HCT116 (cell line): ENCODE measurements around the gene BPIFB1. TPM values are rescaled to one million over a fixed set of nuclear protein-coding genes. Genes with fewer than 3 reads are reported as not detected.

Experiments
- ATAC-seq: fragments of 200-7000 bp; cut with Tn5 transposase; 2 replicates; pipeline ENCODE4 v1.9.1; 2020; ENCODE audit warnings: mild to moderate bottlenecking, moderate library complexity
- BruUV-seq: library from RNA; stranded (reverse); fragments of 400-500 nt; replicated peaks from 2 replicates; lab custom pipeline; 2021; lab: Mats Ljungman, UMichigan
- CTCF ChIA-PET: fragments of 300-600 bp; sonication (Branson Sonifier 250); formaldehyde crosslinking; loops from one replicate; lab custom pipeline; 2021; ENCODE audit warnings: antibody characterized with exemption; lab: Charles Lee
- POLR2A ChIA-PET: fragments of 300-600, 350-600 bp; sonication (Branson Sonifier 250); formaldehyde crosslinking; loops from one replicate; lab custom pipeline; 2021; ENCODE audit warnings: antibody characterized with exemption; lab: Charles Lee
- RAD21 ChIA-PET, 2 experiments: fragments of 300-600 bp; sonication (Branson Sonifier 250); formaldehyde crosslinking; loops; one replicate each; lab custom pipeline; 2023; ENCODE audit warnings: low total read pairs in 2 of 2; ENCODE audit not compliant: uncharacterized antibody in 2 of 2, unreplicated experiment in 2 of 2, low non-redundant PET in 1 of 2; lab: Charles Lee
- DNase-seq: peaks from one replicate; pipeline ENCODE4 v3.0.0-alpha.2; 2010; ENCODE audit warnings: low read depth, low spot score
- H2AFZ ChIP-seq: fragments of 200-600 bp; shearing (Covaris generic), sonication (generic); 2 replicates; pipeline ENCODE4 v1.6.1; 2017; ENCODE audit warnings: low read depth, mixed run types, mixed read lengths, antibody characterized with exemption, low read length; ENCODE audit not compliant: poor library complexity, severe bottlenecking
- H3K27ac ChIP-seq: 2 replicates; pipeline ENCODE4 v1.5.1; 2012; ENCODE audit warnings: low read depth, low read length
- H3K27me3 ChIP-seq: fragments of 200-600 bp; sonication (generic); 2 replicates; pipeline ENCODE4 v1.6.1; 2016; ENCODE audit warnings: mixed run types, low read length, mixed read lengths; ENCODE audit not compliant: insufficient read depth
- H3K36me3 ChIP-seq, 2 experiments: fragments of 200-500 bp in 1 of 2; fragments of 200-600 bp in 1 of 2; sonication (Bioruptor generic) in 1 of 2; sonication (generic) in 1 of 2; 2 replicates each; pipeline versions ENCODE4 v1.5.1 to v1.6.1; 2014 to 2016; ENCODE audit warnings: low read length in 2 of 2, inconsistent platforms in 1 of 2, mixed read lengths in 1 of 2, mixed run types in 1 of 2; ENCODE audit not compliant: insufficient read depth in 2 of 2, control insufficient read depth in 1 of 2
- H3K4me1 ChIP-seq, 2 experiments: fragments of 200-600 bp in 1 of 2; sonication (generic) in 1 of 2; 2 replicates each; pipeline versions ENCODE4 v1.5.1 to v1.6.1; 2012 to 2017; ENCODE audit warnings: low read length in 2 of 2, inconsistent platforms in 1 of 2, mild to moderate bottlenecking in 1 of 2, mixed read lengths in 1 of 2, mixed run types in 1 of 2, moderate library complexity in 1 of 2; ENCODE audit not compliant: insufficient read depth in 2 of 2, control insufficient read depth in 1 of 2
- H3K4me2 ChIP-seq: fragments of 200-600 bp; sonication (generic); 2 replicates; pipeline ENCODE4 v1.6.1; 2017; ENCODE audit warnings: mixed run types, low read length, mixed read lengths
- H3K4me3 ChIP-seq, 2 experiments: fragments of 200-600 bp in 1 of 2; sonication (generic) in 1 of 2; replicated peaks in 1 of 2; 2 replicates each; pipeline ENCODE4 v1.5.1; 2011 to 2016; ENCODE audit warnings: low read length in 2 of 2, control low read depth in 1 of 2, low read depth in 1 of 2, mild to moderate bottlenecking in 1 of 2, mixed read lengths in 1 of 2, mixed run types in 1 of 2
- H3K79me2 ChIP-seq: fragments of 200-600 bp; sonication (generic); 2 replicates; pipeline ENCODE4 v1.6.1; 2017; ENCODE audit warnings: mild to moderate bottlenecking, mixed run types, low read length, moderate library complexity, mixed read lengths; ENCODE audit not compliant: insufficient read depth
- H3K9ac ChIP-seq: fragments of 200-600 bp; sonication (generic); 2 replicates; pipeline ENCODE4 v1.6.1; 2016; ENCODE audit warnings: low read length, mixed read lengths
- H3K9me2 ChIP-seq: fragments of 200-600 bp; sonication (generic), shearing (Covaris generic); 2 replicates; pipeline ENCODE4 v1.6.1; 2017; ENCODE audit warnings: mixed run types, mild to moderate bottlenecking, moderate library complexity; ENCODE audit not compliant: insufficient read depth
- H3K9me3 ChIP-seq, 2 experiments: fragments of 200-500 bp in 1 of 2; fragments of 200-600 bp in 1 of 2; sonication (Bioruptor generic) in 1 of 2; sonication (generic) in 1 of 2; 2 replicates each; pipeline ENCODE4 v1.6.1; 2014 to 2017; ENCODE audit warnings: low read length in 2 of 2, mixed read lengths in 2 of 2, inconsistent platforms in 1 of 2, low read depth in 1 of 2, mild to moderate bottlenecking in 1 of 2, mixed run types in 1 of 2, moderate library complexity in 1 of 2; ENCODE audit not compliant: control insufficient read depth in 1 of 2, insufficient read depth in 1 of 2
- H4K20me1 ChIP-seq: fragments of 200-600 bp; sonication (generic), shearing (Covaris generic); 2 replicates; pipeline ENCODE4 v1.6.1; 2017; ENCODE audit warnings: mixed run types, mild to moderate bottlenecking, moderate library complexity; ENCODE audit not compliant: insufficient read depth
- ATF3 ChIP-seq: IDR thresholded peaks from 2 replicates; pipeline ENCODE4 v1.6.1; 2012
- CEBPB ChIP-seq: IDR thresholded peaks from 2 replicates; pipeline ENCODE4 v1.6.1; 2012; ENCODE audit warnings: low read depth
- EGR1 ChIP-seq: IDR thresholded peaks from 2 replicates; pipeline ENCODE4 v1.6.1; 2012; ENCODE audit warnings: low read depth
- EZH2 ChIP-seq: fragments of 200-600 bp; sonication (generic); IDR thresholded peaks from 2 replicates; pipeline ENCODE4 v1.6.1; 2017; ENCODE audit warnings: antibody characterized with exemption, mixed run types
- FOSL1 ChIP-seq: IDR thresholded peaks from 2 replicates; pipeline ENCODE4 v1.6.1; 2012; ENCODE audit warnings: low read depth
- JUND ChIP-seq: IDR thresholded peaks from 2 replicates; pipeline ENCODE4 v1.6.1; 2012
- MAX ChIP-seq: IDR thresholded peaks from 2 replicates; pipeline ENCODE4 v1.6.1; 2012
- POLR2A ChIP-seq: IDR thresholded peaks from 2 replicates; pipeline ENCODE4 v1.7.0; 2011; ENCODE audit warnings: borderline replicate concordance; ENCODE audit not compliant: insufficient read depth, insufficient read length; ENCODE audit errors: extremely low read depth
- POLR2AphosphoS5 ChIP-seq: IDR thresholded peaks from 2 replicates; pipeline ENCODE4 v1.6.1; 2011; ENCODE audit warnings: mild to moderate bottlenecking, low read depth, low read length, moderate library complexity
- RAD21 ChIP-seq: IDR thresholded peaks from 2 replicates; pipeline ENCODE4 v1.6.1; 2012; ENCODE audit warnings: low read depth, mild to moderate bottlenecking
- SIN3A ChIP-seq: IDR thresholded peaks from 2 replicates; pipeline ENCODE4 v1.6.1; 2012; ENCODE audit warnings: low read depth
- SP1 ChIP-seq: IDR thresholded peaks from 2 replicates; pipeline ENCODE4 v1.6.1; 2012; ENCODE audit warnings: low read depth
- SRF ChIP-seq: IDR thresholded peaks from 2 replicates; pipeline ENCODE4 v1.6.1; 2012; ENCODE audit warnings: low read depth
- TCF7L2 ChIP-seq: IDR thresholded peaks from 2 replicates; pipeline ENCODE4 v1.7.0; 2011; ENCODE audit warnings: borderline replicate concordance, inconsistent platforms; ENCODE audit not compliant: insufficient read depth, insufficient read length; ENCODE audit errors: extremely low read depth
- YY1 ChIP-seq: IDR thresholded peaks from 2 replicates; pipeline ENCODE4 v1.6.1; 2011; ENCODE audit warnings: low read length, low read depth, moderate library complexity, mild to moderate bottlenecking; ENCODE audit not compliant: insufficient replicate concordance; ENCODE audit errors: extremely low read depth
- ZBTB33 ChIP-seq: IDR thresholded peaks from 2 replicates; pipeline ENCODE4 v1.6.1; 2011; ENCODE audit warnings: mild to moderate bottlenecking, low read length, moderate library complexity; ENCODE audit not compliant: insufficient replicate concordance; ENCODE audit errors: extremely low read depth
- ZNF274 ChIP-seq: fragments of 200-500 bp; sonication (Bioruptor generic); IDR thresholded peaks from 2 replicates; pipeline ENCODE4 v1.6.1; 2014; ENCODE audit warnings: mild to moderate bottlenecking, low read depth, low read length, inconsistent platforms
- intact Hi-C: fragments of 100-400 bp; cut with micrococcal nuclease; formaldehyde crosslinking; loops from 2 replicates; pipeline ENCODE4 v1.10.0; 2022
- total RNA-seq: library from RNA; stranded (reverse); gene quantifications from one replicate; pipeline ENCODE4 v1.2.1, GENCODE V29; 2021; ENCODE audit not compliant: unreplicated experiment

The BPIFB1 gene
- total RNA-seq, 1 experiment from 2014 or later: 0.17 TPM

- ChIA-PET POLR2A (no interaction called here), CTCF (no interaction called here), RAD21 (no interaction called here)
- no peak overlapping the region for H3K4me3 ChIP-seq
- H3K79me2 ChIP-seq: no peaks in the 10 kb centered on the region
- H3K9ac ChIP-seq: no peak overlapping the region
- no TSS peak for BruUV-seq
- no peaks in the 10 kb centered on the region for H3K9me3 ChIP-seq
- H2AFZ ChIP-seq: no peak overlapping the region
- DNase-seq (no peak), ATAC-seq (no peak)
- H3K4me2 ChIP-seq: no peak overlapping the region
- H3K4me1 ChIP-seq: no peaks in the 10 kb centered on the region
- H4K20me1 ChIP-seq: no peaks in the 10 kb centered on the region
- peaks cover 24% of the 10 kb centered on the region for H3K27me3 ChIP-seq
- H3K36me3 ChIP-seq: no peaks in the 10 kb centered on the region
- no peak overlapping the region for H3K27ac ChIP-seq
- TF ChIP-seq ZBTB33 (no peak), RAD21 (no peak), POLR2A (no peak), POLR2AphosphoS5 (no peak), SRF (no peak), EGR1 (no peak), FOSL1 (no peak), SP1 (no peak), YY1 (no peak), MAX (no peak), ZNF274 (no peak), EZH2 (no peak), SIN3A (no peak), ATF3 (no peak), JUND (no peak), CEBPB (no peak), TCF7L2 (no peak)
- intact Hi-C loops: no loop called here
- no peaks in the 10 kb centered on the region for H3K9me2 ChIP-seq
Observed at GRCh38 chr20:33240923-33241322, 42.1 kb upstream of the BPIFB1 start.
